Esophagus (tissue), 2 donors: ENCODE measurements around the gene MDFI. TPM values are rescaled to one million over a fixed set of nuclear protein-coding genes. Genes with fewer than 3 reads are reported as not detected.
A peak's percentile ranks its signal among the peaks of the same experiment; 100 is the strongest.

Experiments used
- H3K27ac ChIP-seq, 2 donors: one replicate each; pipeline ENCODE4 v1.5.1; 2013; ENCODE audit warnings: low read depth in 2 of 2, mild to moderate bottlenecking in 2 of 2, inconsistent platforms in 1 of 2, low read length in 1 of 2, moderate library complexity in 1 of 2
- H3K27me3 ChIP-seq, 2 donors: one replicate each; pipeline ENCODE4 v1.6.1; 2013; ENCODE audit warnings: low read length in 2 of 2, control low read depth in 1 of 2, mild to moderate bottlenecking in 1 of 2; ENCODE audit not compliant: insufficient read depth in 2 of 2, control insufficient read depth in 1 of 2
- H3K36me3 ChIP-seq, 2 donors: one replicate each; pipeline ENCODE4 v1.6.1; 2013; ENCODE audit warnings: low read length in 1 of 2; ENCODE audit not compliant: control insufficient read depth in 2 of 2, insufficient read depth in 2 of 2
- H3K4me1 ChIP-seq, 2 donors: one replicate each; pipeline ENCODE4 v1.6.1; 2013; ENCODE audit warnings: low read length in 1 of 2; ENCODE audit not compliant: control insufficient read depth in 2 of 2, insufficient read depth in 2 of 2
- H3K4me3 ChIP-seq, 2 donors: one replicate each; pipeline ENCODE4 v1.5.1; 2013; ENCODE audit warnings: low read length in 2 of 2, mild to moderate bottlenecking in 2 of 2, low read depth in 1 of 2, moderate library complexity in 1 of 2
- H3K9me3 ChIP-seq, 2 donors: one replicate each; pipeline ENCODE4 v1.6.1; 2013; ENCODE audit warnings: mild to moderate bottlenecking in 2 of 2, low read depth in 1 of 2, low read length in 1 of 2, moderate library complexity in 1 of 2; ENCODE audit not compliant: control insufficient read depth in 2 of 2, insufficient read depth in 1 of 2
- WGBS, 2 donors: extraction: QIAGEN DNeasy Blood & Tissue Kit; methylation state at CpG; one replicate each; pipeline ENCODE4 v1.1.7; 2013; 5-methylcytosine and 5-hydroxymethylcytosine counted together
- polyA plus RNA-seq, 2 donors: library from polyadenylated mRNA; stranded (reverse); fragments of 200-250 nt; gene quantifications; one replicate each; pipeline ENCODE4 v1.2.3, GENCODE V29; 2013
- donor health status: healthy with polysubstance abuse.
- donor health status: Bipolar disorder and iron deficiency.

The MDFI gene
- polyA plus RNA-seq, 2 donors = 57.2 to 70.3 TPM

DNA sequence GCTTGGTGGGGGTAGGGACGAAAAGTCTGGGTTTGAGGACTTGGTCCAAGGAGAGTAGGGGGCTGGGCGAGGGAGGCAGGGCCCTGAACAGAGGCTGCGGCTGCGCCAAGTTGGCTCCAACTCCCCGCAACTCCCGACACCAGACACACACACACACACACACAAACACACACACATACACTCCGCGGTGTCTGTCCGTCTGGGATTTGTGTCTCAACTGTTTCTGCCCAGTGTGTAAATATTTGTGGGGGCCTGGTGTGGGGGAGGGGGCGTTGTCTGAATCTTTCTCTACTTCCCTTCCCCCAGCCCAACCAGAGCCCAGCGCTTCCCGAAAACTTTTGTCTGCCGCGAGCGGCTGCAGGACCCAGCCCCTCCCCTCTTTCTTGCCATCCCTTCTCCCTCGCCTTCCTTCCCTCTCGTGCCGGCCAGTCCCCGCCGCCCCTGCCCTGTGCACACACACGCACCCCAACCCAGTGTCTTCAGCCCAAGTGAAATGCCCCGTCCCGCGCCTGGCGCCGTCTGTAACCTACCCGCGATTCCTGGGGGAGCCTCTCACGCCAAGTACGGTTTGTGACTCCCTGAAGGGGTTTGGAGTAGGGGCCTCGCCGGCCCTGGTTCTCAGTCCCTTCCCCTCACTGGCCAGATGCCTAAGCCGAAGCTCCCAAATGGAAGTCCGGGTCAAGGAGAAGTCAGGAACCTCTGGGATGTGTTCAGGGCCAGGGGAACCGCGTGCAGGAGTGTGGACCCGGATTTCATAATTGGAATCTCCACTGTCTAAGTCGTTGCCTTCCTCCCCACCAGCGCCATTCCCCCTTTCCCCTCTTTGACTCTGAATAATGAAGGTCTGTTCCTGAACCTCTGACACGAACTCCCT, 904 bp downstream of the MDFI start:
- H3K27me3 ChIP-seq = no peaks in the 10 kb centered on the region
- peaks cover 0 to 10% of the 10 kb centered on the region in 2 donors for H3K4me1 ChIP-seq
- H3K36me3 ChIP-seq = no peaks in the 10 kb centered on the region
- H3K4me3 ChIP-seq = peak overlapping the region; percentile 64 to 67
- no peak overlapping the region for H3K27ac ChIP-seq
- WGBS, 2 donors = 48 to 56% methylated on average over 40 of the region's 40 CpGs
- no peaks in the 10 kb centered on the region for H3K9me3 ChIP-seq

- Histone ChIP-seq H3K27ac (no peak overlapping the region), H3K27me3 (no peaks in the 10 kb centered on the region), H3K9me3 (no peaks in the 10 kb centered on the region), H3K4me3 (no peak overlapping the region), H3K4me1 (peaks cover 0 to 12% of the 10 kb centered on the region in 2 donors), H3K36me3 (no peaks in the 10 kb centered on the region)
- WGBS, 2 donors = 77 to 87% methylated on average over 8 of the region's 8 CpGs
These were observed 1.6 kb downstream of the MDFI start for GRCh38 chr6:41639809-41640371.

DNA sequence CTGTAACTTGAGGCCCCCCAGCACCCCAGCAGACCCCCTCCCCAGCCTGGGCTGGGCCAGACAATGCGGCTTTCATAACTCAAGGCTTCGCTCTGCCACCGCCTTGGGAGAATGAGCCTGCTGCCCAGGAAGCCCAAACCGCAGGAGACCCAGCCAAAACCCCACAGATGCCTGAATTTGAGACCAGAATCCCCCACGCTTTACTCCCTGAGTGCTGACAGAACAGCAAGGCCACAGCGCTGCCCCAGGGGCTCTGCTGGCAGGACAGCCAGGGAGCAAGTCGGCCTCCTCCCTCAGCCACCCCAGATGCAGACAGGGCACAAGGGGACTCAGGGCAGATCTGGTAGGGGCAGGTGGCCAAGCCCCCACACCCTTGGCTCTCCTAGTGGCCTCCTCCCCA, 2.2 kb downstream of the MDFI start:
- no peak overlapping the region for H3K4me3 ChIP-seq
- H3K9me3 ChIP-seq = no peaks in the 10 kb centered on the region
- no peaks in the 10 kb centered on the region for H3K36me3 ChIP-seq
- peaks cover 0 to 10% of the 10 kb centered on the region in 2 donors for H3K4me1 ChIP-seq
- H3K27me3 ChIP-seq = no peaks in the 10 kb centered on the region
- WGBS, 2 donors = 91 to 94% methylated on average over 7 of the region's 7 CpGs
- H3K27ac ChIP-seq = no peak overlapping the region

DNA sequence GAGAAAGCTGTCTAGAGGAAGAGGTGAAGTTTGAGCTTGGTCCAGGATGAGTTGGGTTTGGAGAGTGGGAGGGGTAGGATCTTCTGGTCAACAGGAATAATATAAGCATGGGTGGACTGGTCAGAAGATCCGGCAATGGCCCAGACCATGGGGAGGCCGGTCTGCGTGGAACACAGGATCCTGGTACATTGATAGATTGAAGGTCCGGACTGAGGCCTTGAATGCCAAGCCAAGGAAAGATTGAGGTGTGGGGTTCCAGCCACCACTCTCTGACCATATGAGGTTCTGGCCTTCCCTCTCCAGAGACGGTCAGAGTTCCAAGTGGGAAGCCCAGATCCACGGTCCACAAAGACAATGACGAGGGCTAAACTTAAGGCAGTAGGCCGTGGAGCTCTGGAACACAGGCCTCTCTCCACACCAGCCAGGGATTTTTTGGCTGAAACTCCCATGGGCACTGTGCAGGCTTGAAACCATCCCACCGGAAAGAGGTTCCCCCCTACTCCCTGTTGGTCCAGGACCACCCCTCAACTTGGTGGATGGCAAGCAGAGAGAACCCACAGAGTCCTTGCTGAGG, 3.2 kb downstream of the MDFI start:
- WGBS, 2 donors = 94 to 96% methylated on average over 9 of the region's 9 CpGs
- no peaks in the 10 kb centered on the region for H3K36me3 ChIP-seq
- no peaks in the 10 kb centered on the region for H3K27me3 ChIP-seq
- no peak overlapping the region for H3K27ac ChIP-seq
- H3K9me3 ChIP-seq = no peaks in the 10 kb centered on the region
- H3K4me3 ChIP-seq = no peak overlapping the region
- peaks cover 0 to 6% of the 10 kb centered on the region in 2 donors for H3K4me1 ChIP-seq

GRCh38 chr6:41642090-41642959, 4.1 kb downstream of the MDFI start:
- Histone ChIP-seq H3K27me3 (no peaks in the 10 kb centered on the region), H3K36me3 (peaks cover 0 to 5% of the 10 kb centered on the region in 2 donors), H3K4me1 (peaks cover 0 to 11% of the 10 kb centered on the region in 2 donors), H3K27ac (no peak overlapping the region), H3K9me3 (no peaks in the 10 kb centered on the region), H3K4me3 (no peak overlapping the region)
- 79 to 82% methylated on average over 11 of the region's 11 CpGs for WGBS, 2 donors

DNA sequence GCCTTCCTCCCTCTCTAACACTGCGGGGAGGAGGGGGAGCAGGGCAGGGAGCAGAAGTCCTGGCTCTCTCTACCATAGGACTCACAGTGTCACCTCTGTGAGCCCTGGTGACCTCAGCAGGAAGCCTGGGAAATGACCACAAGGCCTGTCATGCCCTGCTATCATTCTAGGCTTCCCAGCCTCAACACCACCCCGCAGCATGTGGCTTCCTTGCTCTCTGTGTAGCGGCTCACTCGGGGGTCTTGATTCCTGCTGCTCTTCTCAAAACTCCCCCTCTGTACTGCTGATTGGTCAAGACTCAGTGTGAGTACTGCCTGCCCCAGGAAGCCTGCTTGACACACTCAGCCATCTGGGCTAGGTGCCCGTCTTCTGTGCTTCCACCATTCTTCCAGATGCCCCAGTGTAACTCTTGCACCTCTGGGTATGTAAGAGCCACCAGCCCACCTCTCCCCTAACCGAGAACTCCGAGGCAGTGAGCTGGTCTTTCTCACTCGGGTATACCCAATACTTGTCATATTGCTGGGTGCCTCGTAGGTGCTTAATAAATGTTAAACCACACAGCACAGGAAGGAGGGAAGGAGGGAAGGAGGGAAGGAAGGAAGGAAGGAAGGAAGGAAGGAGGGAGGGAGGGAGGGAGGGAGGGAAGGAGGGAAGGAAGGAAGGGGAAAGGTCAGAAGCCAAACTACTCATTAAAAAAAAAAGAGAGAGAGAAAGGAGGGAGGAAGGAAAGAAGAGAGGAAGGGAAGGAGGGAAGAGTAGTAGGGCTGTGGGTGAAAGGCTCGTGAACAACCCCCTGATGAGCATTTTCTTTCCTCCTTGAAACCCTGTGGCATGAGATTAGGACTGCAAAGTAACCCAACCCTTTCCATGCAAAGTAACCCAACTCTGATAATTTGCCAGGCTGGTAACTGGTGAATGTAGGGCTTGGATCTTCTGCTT, 5.0 kb downstream of the MDFI start:
- H3K4me3 ChIP-seq = no peak overlapping the region
- 63 to 78% methylated on average over 9 to 10 of the region's 10 CpGs for WGBS, 2 donors
- no peak overlapping the region for H3K27ac ChIP-seq
- H3K4me1 ChIP-seq = peaks cover 0 to 11% of the 10 kb centered on the region in 2 donors
- H3K36me3 ChIP-seq = peaks cover 0 to 5% of the 10 kb centered on the region in 2 donors
- H3K27me3 ChIP-seq = no peaks in the 10 kb centered on the region
- no peaks in the 10 kb centered on the region for H3K9me3 ChIP-seq

DNA sequence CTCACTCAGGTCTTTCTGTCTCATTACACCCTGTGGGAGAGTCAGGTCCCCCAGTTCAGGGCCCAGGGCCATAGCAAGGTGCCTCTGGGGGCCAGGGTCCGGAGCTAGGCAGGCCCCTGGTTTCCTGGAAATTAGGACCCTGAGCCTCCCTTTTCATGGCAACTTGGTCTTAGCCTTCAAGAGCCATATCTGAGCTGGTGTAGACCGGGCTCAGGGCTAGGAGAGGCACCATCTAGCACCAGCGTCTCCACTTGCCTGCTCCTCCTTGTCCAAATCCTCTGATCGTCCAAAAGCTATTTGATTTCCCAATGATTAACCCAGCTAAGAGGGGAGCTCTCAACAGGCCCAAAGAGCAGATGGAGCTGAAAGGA, 5.6 kb downstream of the MDFI start:
- Histone ChIP-seq H3K4me1 (peaks cover 0 to 11% of the 10 kb centered on the region in 2 donors), H3K9me3 (no peaks in the 10 kb centered on the region), H3K27ac (no peak overlapping the region), H3K27me3 (no peaks in the 10 kb centered on the region), H3K4me3 (no peak overlapping the region), H3K36me3 (peaks cover 0 to 5% of the 10 kb centered on the region in 2 donors)
- WGBS, 2 donors = 64 to 73% methylated on average over 4 of the region's 4 CpGs

- 47 to 74% methylated on average over 4 of the region's 4 CpGs for WGBS, 2 donors
- Histone ChIP-seq H3K9me3 (no peaks in the 10 kb centered on the region), H3K4me1 (peaks cover 0 to 11% of the 10 kb centered on the region in 2 donors), H3K36me3 (peaks cover 0 to 9% of the 10 kb centered on the region in 2 donors), H3K4me3 (no peak overlapping the region), H3K27me3 (no peaks in the 10 kb centered on the region), H3K27ac (no peak overlapping the region)
These were observed 6.1 kb downstream of the MDFI start for GRCh38 chr6:41644297-41644879.
